ENCODE data around the gene CADM2. TPM values are rescaled to one million over a fixed set of nuclear protein-coding genes. Genes with fewer than 3 reads are reported as not detected.
"Not testable (repeated sequence)": the region's sequence is repeated elsewhere in the genome, so short reads cannot be mapped to it uniquely, and the experiment has no call there.

The CADM2 gene
- total RNA-seq, 1 experiment from 2014 or later = not detected

DNA sequence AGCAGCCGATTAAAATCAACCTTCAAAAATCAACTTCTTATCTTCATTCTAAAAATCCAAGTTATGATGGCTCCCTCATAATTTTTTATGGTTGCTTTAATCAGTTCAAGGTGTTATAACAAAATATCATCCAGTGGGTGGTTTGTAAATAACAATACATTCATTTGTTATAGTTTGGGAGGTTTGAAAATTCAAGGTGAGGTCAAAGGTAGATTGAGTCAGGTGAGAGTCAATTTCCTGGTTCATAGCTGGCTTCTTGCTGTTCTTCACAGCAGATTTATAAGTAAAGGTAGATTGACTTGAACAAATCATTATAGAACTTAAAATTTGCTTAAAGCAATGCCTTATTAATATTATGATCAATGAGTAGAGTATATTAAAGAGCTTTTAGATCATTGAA, 192.8 kb downstream of the CADM2 start:
- ChIA-PET POLR2A (no interaction called here), CTCF (no interaction called here), RAD21 (ENCODE audit: low non-redundant PET in 1 of 2, low total read pairs in 2 of 2, uncharacterized antibody in 2 of 2, unreplicated experiment in 2 of 2) (no interaction called here)
- intact Hi-C loops (cut with micrococcal nuclease) = no loop called here
- BruUV-seq (replicated peaks) = no TSS peak
- Histone ChIP-seq H2AFZ (ENCODE audit: low read depth, low read length, poor library complexity, severe bottlenecking) (no peak overlapping the region), H3K27ac (ENCODE audit: low read depth, low read length) (no peak overlapping the region), H3K9me2 (ENCODE audit: insufficient read depth) (no peaks in the 10 kb centered on the region), H3K36me3 (ENCODE audit: control insufficient read depth in 1 of 2, insufficient read depth in 2 of 2, low read length in 2 of 2) (no peaks in the 10 kb centered on the region), H3K79me2 (ENCODE audit: insufficient read depth, low read length) (no peaks in the 10 kb centered on the region), H4K20me1 (ENCODE audit: insufficient read depth) (no peaks in the 10 kb centered on the region), H3K9ac (ENCODE audit: low read length) (no peak overlapping the region), H3K9me3 (ENCODE audit: control insufficient read depth in 1 of 2, insufficient read depth in 1 of 2, low read depth in 1 of 2, low read length in 2 of 2) (no peaks in the 10 kb centered on the region), H3K4me3 (replicated peaks in 1 of 2; ENCODE audit: low read depth in 1 of 2, low read length in 2 of 2) (no peak overlapping the region), H3K4me1 (ENCODE audit: control insufficient read depth in 1 of 2, insufficient read depth in 2 of 2, low read length in 2 of 2) (no peaks in the 10 kb centered on the region), H3K27me3 (ENCODE audit: insufficient read depth, low read length) (no peaks in the 10 kb centered on the region), H3K4me2 (ENCODE audit: low read length) (no peak overlapping the region)
- DNase-seq (ENCODE audit: low read depth, low spot score) (no peak), ATAC-seq (no peak)
- TF ChIP-seq, protein P1, sequence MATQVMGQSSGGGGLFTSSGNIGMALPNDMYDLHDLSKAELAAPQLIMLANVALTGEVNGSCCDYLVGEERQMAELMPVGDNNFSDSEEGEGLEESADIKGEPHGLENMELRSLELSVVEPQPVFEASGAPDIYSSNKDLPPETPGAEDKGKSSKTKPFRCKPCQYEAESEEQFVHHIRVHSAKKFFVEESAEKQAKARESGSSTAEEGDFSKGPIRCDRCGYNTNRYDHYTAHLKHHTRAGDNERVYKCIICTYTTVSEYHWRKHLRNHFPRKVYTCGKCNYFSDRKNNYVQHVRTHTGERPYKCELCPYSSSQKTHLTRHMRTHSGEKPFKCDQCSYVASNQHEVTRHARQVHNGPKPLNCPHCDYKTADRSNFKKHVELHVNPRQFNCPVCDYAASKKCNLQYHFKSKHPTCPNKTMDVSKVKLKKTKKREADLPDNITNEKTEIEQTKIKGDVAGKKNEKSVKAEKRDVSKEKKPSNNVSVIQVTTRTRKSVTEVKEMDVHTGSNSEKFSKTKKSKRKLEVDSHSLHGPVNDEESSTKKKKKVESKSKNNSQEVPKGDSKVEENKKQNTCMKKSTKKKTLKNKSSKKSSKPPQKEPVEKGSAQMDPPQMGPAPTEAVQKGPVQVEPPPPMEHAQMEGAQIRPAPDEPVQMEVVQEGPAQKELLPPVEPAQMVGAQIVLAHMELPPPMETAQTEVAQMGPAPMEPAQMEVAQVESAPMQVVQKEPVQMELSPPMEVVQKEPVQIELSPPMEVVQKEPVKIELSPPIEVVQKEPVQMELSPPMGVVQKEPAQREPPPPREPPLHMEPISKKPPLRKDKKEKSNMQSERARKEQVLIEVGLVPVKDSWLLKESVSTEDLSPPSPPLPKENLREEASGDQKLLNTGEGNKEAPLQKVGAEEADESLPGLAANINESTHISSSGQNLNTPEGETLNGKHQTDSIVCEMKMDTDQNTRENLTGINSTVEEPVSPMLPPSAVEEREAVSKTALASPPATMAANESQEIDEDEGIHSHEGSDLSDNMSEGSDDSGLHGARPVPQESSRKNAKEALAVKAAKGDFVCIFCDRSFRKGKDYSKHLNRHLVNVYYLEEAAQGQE (IDR thresholded peaks at IDR 0.05; ENCODE audit: low read depth) = no peak
- no peak for TF ChIP-seq RAD21 (IDR thresholded peaks at IDR 0.05; ENCODE audit: low read depth)
- no peak for TF ChIP-seq SRF (IDR thresholded peaks at IDR 0.05; ENCODE audit: low read depth)
- no peak for TF ChIP-seq ZFX (IDR thresholded peaks at IDR 0.05)
- no peak for TF ChIP-seq ELF1 (IDR thresholded peaks at IDR 0.05; ENCODE audit: borderline replicate concordance, low read depth)
- TF ChIP-seq, protein P2, sequence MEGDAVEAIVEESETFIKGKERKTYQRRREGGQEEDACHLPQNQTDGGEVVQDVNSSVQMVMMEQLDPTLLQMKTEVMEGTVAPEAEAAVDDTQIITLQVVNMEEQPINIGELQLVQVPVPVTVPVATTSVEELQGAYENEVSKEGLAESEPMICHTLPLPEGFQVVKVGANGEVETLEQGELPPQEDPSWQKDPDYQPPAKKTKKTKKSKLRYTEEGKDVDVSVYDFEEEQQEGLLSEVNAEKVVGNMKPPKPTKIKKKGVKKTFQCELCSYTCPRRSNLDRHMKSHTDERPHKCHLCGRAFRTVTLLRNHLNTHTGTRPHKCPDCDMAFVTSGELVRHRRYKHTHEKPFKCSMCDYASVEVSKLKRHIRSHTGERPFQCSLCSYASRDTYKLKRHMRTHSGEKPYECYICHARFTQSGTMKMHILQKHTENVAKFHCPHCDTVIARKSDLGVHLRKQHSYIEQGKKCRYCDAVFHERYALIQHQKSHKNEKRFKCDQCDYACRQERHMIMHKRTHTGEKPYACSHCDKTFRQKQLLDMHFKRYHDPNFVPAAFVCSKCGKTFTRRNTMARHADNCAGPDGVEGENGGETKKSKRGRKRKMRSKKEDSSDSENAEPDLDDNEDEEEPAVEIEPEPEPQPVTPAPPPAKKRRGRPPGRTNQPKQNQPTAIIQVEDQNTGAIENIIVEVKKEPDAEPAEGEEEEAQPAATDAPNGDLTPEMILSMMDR (IDR thresholded peaks at IDR 0.05 in 2 of 3, conservative IDR thresholded peaks at IDR 0.05 in 1 of 3; ENCODE audit: borderline replicate concordance in 1 of 3, insufficient read depth in 1 of 3, low read depth in 2 of 3, low read length in 2 of 3) = no peak
- TF ChIP-seq YY1 (IDR thresholded peaks at IDR 0.05; ENCODE audit: extremely low read depth, insufficient replicate concordance, low read depth, low read length) = no peak
- no peak for TF ChIP-seq EZH2phosphoT487 (IDR thresholded peaks at IDR 0.05; ENCODE audit: borderline replicate concordance)
- TF ChIP-seq CEBPB (IDR thresholded peaks at IDR 0.05; ENCODE audit: low read depth) = no peak
- TF ChIP-seq, protein P3, sequence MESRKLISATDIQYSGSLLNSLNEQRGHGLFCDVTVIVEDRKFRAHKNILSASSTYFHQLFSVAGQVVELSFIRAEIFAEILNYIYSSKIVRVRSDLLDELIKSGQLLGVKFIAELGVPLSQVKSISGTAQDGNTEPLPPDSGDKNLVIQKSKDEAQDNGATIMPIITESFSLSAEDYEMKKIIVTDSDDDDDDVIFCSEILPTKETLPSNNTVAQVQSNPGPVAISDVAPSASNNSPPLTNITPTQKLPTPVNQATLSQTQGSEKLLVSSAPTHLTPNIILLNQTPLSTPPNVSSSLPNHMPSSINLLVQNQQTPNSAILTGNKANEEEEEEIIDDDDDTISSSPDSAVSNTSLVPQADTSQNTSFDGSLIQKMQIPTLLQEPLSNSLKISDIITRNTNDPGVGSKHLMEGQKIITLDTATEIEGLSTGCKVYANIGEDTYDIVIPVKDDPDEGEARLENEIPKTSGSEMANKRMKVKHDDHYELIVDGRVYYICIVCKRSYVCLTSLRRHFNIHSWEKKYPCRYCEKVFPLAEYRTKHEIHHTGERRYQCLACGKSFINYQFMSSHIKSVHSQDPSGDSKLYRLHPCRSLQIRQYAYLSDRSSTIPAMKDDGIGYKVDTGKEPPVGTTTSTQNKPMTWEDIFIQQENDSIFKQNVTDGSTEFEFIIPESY (IDR thresholded peaks at IDR 0.05; ENCODE audit: extremely low read depth, insufficient replicate concordance, low read length) = no peak
- no peak for TF ChIP-seq SP1 (IDR thresholded peaks at IDR 0.05; ENCODE audit: low read depth)
- no peak for TF ChIP-seq EGR1 (IDR thresholded peaks at IDR 0.05; ENCODE audit: low read depth)

DNA sequence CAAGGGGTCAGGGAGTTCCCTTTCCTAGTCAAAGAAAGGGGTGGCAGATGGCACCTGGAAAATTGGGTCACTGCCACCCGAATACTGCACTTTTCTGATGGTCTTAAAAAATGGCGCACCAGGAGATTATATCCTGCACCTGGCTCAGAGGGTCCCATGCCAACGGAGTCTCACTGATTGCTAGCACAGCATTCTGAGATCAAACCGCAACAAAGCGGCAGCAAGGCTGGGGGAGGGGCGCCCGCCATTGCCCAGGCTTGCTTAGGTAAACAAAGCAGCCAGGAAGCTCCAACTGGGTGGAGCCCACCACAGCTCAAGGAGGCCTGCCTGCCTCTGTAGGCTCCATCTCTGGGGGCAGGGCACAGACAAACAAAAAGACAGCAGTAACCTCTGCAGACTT, 194.5 kb downstream of the CADM2 start:
- POLR2A ChIA-PET; H3K4me3 ChIP-seq (replicated peaks in 1 of 2; ENCODE audit: low read depth in 1 of 2, low read length in 2 of 2); DNase-seq (ENCODE audit: low read depth, low spot score); H3K4me2 ChIP-seq (ENCODE audit: low read length); intact Hi-C loops (cut with micrococcal nuclease); CTCF ChIA-PET; H3K36me3 ChIP-seq (ENCODE audit: control insufficient read depth in 1 of 2, insufficient read depth in 2 of 2, low read length in 2 of 2); BruUV-seq (replicated peaks); H4K20me1 ChIP-seq (ENCODE audit: insufficient read depth); H3K79me2 ChIP-seq (ENCODE audit: insufficient read depth, low read length); H3K9me3 ChIP-seq (ENCODE audit: control insufficient read depth in 1 of 2, insufficient read depth in 1 of 2, low read depth in 1 of 2, low read length in 2 of 2); H2AFZ ChIP-seq (ENCODE audit: low read depth, low read length, poor library complexity, severe bottlenecking); H3K9me2 ChIP-seq (ENCODE audit: insufficient read depth); H3K9ac ChIP-seq (ENCODE audit: low read length); H3K4me1 ChIP-seq (ENCODE audit: control insufficient read depth in 1 of 2, insufficient read depth in 2 of 2, low read length in 2 of 2); ATAC-seq; H3K27me3 ChIP-seq (ENCODE audit: insufficient read depth, low read length); H3K27ac ChIP-seq (ENCODE audit: low read depth, low read length); RAD21 ChIA-PET (ENCODE audit: low non-redundant PET in 1 of 2, low total read pairs in 2 of 2, uncharacterized antibody in 2 of 2, unreplicated experiment in 2 of 2): not testable (repeated sequence)
